CD4-positive, alpha-beta T cell treated with Interleukin-15 for 1 hour (primary cell): Measurements from ENCODE around the gene DPP6.

ENCODE experiments used
- DNase-seq: peaks from one replicate; pipeline ENCODE4 v3.0.0-alpha.2; 2020

The DPP6 gene

DNA sequence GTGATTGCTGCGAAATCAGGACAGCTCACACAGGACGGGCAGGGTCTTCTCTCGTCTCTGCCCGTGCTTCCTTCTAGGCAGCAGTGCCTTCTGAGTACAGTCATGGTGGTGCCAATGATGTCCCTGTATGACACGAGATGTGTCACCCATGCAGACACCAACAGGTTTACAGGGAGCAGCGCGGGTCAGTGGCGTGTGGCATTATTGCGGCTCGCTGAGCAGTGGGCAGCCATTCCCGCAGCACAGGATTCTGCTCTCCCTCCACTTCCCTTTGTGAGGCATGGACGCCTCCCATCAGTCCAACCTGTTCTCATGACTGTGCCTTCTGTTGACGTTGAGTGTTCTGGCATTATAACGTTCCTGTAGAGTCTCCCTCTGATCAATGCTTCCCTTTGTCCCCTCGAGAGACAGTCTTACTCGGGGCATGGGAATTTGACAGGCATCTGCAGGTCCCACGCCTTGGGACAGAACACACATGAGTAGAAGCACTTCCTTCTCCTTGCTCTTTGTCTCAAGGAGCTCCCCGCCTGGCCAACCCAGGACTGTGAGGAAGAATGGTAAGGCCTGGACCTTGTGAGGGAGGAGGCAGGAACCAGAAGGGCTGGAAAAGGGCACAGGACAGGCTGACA, 731.2 kb downstream of the DPP6 start:
- no peak for DNase-seq

DNA sequence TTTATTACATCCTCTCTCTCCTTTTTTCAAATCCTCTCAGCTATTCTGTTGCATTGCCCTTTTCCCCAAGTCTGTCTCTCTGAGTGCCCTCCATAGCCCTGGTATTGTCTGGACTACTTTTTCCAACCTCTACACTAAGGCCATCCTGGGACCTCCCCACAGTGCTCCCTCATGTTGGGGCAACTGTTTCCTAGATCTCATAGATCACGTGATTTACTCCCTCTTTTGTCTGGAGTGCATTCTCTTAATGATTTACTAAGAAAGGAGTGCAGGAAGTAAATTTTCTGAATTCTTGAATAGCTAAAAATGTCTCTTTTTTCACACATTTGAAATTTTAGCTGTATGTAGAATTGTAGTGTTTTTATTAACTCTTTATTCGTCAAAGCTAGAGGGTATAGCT, 733.7 kb downstream of the DPP6 start:
- no peak for DNase-seq

DNA sequence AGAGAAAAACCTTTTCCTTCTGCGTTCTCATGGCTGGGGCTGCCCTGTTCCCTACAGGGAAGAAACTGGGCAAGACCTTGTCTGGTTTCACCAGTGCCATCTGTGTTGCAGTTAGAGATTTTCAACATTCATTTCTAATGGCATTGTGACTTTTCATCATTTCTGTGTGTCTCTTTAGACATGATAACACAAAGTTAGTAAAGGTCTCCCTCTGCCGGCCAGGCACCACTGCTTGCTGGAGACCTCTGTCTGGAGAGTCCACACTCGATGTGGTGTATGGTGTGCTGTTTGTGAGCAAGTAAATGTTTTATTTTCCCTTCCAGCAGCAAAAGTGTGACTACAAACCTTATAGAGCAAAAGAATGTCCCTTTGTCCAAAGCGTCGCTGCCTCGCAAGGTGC, 737.2 kb downstream of the DPP6 start:
- DNase-seq, result no peak

DNA sequence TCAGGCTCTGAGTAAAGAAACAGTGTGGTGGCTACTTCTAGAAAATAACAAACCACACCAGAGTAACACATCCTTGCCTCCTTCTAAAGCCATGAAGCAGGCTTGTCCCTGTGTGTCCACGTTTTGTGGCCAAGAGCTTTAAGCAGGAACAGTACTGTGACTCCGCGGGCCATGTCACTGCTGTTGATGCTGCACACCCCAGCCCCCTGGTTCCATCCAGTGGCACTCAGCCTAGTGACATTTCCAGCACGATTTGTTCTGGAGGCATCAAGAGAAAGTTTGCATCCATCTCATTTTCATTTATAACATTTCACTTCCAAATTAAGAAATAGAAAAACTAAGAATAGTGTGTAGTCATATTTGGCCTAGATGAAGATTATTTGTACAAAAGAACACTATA, 739.4 kb downstream of the DPP6 start:
- DNase-seq, result no peak

DNA sequence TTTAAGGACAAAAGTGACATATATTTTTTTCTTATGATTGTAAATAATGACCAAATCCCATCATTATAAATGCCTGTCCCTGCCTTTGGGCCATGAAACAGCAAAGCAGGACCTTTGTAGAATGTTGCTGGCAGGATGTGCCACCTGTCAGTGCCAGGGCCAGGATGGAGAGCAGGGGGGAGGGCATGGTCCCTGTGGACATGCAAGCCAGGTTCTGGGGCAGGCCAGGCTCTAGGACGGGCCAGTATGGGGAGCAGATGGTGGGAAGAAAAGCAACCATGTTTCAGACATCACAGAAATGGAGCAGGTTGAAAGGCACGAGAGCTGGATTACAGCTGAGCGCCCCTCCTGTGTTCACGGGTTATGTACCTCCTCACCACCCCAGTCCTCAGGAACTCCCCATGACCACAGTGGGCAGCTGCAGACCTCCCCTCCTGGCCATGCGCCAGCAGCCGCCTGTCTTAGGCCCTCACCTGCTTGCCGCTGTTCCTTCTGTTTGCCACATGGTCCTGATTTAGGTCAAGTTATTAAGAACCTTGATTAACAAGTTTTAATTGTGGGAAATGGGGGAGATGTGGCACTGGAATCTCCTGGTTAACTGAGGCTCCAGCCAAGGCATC, 740.3 kb downstream of the DPP6 start:
- DNase-seq, result no peak

DNA sequence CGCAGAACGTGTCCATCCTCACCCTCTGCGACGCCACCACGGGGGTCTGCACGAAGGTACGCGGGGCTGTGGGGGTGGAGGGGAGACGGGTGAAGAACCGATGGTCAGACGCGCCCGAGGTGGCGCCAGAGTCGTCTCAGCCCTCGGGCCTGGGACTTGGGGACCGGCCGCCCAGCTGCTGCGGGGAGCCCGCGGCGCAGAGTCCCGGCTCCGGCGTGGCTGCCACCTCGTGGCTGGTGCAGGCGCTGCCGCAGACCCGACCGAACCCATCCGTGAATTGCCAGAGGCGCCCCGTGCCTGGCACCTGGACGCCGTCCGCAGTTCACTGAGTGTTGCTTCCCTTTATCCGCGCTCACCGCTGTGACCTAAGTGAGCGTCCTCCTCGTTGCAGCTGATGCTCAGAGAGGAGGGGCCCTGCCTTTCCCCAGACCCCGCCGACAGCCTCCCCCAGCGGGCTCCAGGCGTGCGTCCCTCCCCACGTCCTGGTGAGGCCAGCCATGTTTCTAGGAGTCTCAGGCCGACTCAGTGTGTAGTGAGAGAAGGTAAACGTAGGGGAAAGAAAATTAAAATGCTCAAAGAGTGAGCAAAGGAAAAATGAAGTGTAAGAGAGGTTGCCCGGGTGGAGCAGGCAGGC, 742.1 kb downstream of the DPP6 start:
- no peak for DNase-seq

DNA sequence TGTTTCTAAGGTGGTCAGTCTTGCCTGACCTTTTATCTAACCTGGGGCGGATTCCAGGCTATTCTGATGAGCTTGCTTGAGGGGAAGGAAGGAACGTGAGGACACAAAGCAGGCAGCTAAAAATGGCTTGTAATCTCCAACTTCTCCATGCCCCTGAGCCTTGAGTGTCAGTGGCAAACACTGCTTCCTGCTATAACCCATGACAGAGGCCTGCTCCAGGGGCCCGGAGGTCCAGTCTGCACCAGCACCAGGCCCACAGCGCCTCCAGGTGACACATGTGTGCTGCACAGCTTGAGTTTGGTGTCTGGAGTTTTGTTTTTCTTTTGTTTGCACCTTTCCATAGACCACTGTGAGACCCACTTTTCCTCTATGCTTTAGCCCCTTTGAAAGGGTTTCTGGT, 742.8 kb downstream of the DPP6 start:
- no peak for DNase-seq

DNA sequence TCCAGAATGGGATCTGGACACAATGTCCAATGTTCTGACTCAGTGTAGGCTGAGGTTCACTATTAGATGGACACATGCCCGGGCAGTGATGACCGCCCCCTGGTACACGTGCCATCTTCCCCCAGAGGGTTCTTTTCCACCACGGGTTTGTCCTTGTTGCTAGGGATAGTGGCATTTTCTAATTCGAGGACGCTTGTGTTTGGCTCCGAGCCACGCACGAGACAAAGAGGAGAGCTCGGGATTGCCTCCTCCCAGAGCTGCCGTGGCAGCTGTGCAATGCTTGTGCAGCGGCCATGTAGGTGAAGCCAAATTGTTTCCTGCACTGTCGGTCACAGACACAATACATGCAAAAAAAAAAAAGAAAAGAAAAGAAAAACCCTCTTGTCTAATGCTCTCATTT, 743.2 kb downstream of the DPP6 start:
- DNase-seq, result no peak

DNA sequence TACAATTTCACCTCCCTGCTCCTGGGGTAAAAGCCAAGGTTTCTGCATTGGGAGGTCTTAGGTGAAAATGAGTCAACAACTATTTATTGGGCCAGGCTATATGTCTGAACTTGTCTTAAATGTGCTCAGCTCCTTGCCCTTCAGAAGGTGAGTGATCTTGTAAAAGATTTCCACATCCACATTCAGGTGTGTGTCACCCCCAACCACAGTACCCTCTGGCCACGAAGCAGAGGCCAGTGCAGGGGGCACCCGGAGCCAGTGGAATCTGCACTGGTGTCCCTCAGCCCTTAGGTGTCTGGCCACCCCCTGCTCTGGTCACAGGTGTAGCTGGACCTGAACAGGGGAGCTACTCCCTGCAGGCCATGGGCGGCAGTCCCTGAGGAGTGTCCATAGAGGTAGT, 752.3 kb downstream of the DPP6 start:
- DNase-seq, result no peak

DNA sequence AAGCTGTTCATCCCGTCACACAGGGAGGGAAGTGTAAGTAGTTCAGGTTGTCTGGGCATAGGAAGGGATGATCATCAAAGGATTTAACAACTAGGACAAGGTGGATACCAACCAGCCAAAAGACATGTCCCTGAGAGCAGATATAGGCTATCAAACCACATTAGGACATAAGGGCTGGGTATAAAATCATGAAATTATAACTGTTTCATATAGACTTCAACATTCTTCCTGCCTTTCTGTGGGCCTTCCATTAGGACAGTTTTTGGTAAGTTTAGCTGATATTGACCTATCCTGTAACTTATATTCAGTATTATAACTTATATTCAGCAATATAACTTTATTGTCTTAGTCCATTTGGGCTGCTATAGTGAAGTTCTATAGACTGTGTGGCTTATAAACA, 759.8 kb downstream of the DPP6 start:
- DNase-seq, result no peak

DNA sequence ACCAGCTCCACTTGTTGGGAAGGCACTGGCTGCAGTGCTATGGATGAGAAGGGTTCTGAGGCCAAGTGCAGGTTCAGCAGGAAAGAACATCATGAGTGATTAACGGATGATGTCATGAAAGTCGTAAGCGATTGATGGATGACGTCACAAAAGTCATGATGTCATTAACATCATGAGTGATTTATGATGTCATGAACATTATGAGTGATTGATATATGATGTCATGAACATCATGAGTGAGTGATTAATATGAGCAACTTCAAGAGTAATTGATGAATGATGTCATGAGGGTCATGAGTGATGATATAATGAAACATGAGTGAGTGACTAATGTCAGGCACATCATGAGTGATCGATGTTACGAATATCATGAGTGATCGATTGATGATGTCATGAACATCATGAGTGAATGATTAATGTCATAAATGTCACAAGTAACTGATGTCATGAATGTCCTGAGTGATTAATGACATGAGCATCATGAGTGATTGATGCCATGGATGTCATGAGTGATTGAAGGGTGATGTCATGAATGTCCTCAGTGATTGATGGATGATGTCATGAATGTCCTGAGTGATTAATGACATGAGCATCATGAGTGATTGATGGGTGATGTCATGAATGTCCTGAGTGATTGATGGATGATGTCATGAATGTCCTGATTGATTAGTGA, 765.2 kb downstream of the DPP6 start:
- DNase-seq, result no peak

DNA sequence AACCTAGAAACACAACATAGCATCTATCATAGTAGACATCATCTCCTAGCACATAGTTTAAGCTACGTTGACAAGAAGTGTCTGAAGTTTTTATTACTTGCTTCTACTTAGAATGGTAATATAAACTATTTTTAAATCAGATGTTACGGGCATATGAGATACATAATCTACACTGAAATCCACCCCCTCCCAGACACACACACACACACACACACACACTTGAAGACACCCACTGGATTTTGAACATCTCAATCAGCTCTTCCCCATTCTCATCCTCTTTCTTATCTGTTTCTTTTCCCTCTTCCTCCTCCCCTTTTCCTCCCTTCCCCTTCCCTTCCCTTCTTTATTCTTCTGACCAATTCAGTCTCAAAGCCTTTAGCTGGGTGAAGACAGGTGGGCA, 774.8 kb downstream of the DPP6 start:
- no peak for DNase-seq

DNA sequence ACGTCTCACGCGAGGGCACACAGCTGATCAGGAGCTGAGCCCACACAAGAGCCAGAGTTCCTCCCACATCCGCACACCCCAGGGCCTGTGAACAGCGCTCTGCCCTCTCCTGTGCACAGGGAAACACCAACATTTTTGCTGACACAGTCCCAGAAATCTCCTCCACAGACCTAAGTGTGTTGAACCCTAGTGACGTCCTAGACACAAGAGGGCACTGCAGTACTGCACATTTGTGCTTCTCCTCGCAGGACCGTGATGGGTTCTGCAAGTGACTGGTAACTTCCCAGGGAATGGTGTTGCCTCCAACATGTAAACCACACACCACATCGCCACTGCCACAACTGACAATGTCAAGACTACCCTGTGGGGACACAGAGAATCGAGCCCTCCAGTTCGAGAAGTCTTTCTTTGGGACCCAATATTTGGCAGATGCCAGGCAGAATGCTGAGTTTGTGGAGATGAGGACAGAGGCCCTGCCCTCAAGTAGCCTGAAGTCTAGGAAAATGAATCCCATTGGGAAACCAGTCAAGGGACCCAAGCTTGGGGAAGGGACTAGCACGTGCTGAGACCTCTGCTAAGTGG, 780.5 kb downstream of the DPP6 start:
- DNase-seq, result no peak

DNA sequence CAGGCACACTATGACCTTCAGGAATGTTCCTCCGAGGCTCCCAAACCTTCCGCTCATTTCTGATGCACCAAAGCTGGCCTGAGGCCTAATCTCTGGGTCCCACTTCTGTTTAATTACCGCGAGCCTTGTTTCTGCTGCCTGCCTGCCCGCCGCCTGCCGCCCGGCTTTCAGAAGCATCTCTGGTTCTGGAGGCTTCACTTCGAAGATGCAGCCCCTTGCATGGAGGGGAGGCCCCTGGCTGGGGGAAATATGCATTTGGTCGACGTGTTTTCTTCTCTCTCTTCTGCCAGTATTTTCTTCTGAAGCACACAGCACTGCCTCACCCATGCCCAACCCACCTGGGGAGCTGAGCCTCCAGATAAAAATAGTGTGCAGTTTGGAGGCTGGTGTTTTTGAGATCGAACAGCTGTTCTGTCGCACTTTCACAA, 783.8 kb downstream of the DPP6 start:
- no peak for DNase-seq

DNA sequence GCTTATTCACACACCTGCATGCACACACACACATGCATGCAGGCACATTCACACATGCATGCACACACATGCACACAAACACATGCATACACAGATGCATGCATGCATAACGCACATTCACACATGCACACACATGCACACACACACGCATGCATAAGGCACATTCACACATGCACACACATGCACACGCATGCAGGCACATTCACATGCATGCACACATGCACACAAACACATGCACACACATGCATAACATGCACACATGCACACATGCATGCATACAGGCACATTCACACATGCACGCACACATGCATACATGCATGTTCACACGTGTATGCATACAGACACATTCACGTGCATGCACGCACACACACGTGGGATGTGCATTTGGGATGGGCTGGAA, 784.9 kb downstream of the DPP6 start:
- no peak for DNase-seq

DNA sequence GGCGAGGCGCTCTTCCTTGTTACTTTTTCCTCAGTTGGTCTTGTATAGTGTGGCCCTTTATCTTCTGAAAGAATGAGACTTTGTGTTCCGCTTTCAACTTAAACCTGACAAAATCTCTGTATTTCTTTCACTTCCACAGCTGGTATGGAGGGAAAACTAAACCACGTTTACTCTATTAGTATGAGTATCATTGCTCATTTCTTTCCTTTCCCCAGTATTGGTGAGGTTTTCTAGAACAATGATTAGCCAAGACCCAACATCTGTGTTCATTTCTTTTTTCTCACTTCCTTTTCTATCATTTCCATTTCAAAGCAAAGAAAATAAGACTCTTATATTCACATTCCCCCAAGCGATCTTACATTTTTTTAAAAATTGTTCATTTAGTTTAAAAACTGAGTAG, 785.4 kb downstream of the DPP6 start:
- DNase-seq, result no peak

DNA sequence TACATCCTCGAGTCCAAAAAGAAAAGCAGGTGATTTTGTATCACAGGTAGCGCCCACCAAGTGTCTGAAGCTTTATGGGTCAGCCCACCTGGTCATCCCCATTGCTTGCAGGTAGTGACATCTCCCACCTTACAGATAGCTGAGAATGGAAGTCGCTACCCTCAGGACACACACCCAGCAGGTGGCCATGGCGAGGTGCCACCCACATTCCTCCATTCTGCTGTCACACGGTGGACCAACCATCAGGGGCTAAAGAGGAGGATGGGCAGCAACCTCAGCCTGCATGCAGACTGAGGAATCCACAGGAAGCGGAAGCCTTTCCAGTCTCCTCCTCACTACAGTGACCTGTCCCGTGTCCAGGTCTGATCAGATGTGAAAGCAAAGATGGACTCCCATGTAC, 787.9 kb downstream of the DPP6 start:
- no peak for DNase-seq

DNA sequence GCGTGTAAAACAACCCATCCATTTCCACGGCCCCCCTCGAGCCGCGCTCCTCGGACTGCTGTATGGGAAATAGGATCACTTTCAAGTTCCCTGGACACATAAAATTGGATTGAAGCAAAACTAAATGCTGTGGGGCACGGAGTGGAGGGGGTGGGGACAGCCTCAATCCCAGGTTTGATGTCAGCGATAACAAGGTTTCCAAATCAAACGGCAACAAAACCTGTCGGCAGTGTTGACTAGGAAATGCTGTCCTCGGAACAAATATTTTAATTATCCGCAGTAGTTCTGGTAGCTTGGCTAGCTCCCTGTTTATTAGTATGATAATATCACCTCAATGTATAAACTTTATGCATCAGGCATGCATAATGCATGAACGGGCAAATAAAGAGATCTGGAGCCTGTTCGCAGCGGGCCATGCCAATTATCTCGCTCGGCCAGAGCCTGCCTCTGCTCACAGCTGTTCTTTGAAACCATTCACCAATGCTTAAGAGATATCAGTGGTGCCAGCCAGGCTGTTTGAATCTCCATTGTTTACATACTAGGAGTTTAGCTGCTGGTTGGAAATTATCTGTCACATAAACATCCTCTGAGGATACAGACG, 789.6 kb downstream of the DPP6 start:
- no peak for DNase-seq

DNA sequence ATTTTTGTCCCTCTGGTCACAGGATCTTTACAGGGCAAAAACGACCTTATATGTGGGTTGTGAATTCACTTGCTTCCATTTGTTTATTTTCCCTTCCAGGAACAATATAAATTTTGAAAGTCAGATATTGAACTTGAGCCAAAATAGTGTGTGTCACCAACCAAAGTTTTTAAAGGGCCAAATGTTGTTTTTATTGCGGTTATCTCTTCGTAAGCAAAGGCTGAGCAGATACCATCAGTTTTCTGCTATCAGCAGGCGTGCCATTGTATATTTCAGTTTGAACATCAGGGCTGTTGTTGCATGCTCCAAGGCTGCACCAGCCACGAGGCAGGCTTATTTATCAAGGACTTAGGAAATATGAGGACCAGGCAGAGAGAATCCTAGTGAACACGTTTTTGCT, 790.4 kb downstream of the DPP6 start:
- no peak for DNase-seq

DNA sequence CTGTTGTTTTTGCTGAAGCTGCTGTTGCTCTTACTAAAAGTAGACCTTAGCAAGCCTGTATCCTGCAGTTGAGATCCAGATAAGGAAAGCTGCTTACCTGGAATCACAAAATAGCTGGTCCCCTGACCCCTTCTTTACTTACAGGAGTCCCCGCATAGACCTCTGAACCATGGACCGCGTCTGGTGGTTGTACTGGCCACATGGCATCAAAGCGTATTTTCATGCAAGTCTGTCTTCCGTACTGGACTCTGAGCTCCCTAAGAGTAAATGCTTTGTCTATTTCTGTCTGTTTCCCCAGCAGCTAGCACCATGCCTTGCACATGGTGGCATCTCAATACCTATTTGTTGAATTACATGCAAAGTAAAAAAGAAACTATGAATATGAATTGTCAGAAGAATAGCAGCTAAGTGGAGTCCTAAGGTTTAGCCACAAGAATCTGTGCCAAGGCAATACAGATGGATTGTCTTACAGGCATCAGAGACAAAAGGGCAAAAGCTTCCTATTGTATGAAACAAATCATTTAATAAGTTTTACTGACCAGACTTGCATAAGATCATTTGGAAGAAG, 791.6 kb downstream of the DPP6 start:
- no peak for DNase-seq

DNA sequence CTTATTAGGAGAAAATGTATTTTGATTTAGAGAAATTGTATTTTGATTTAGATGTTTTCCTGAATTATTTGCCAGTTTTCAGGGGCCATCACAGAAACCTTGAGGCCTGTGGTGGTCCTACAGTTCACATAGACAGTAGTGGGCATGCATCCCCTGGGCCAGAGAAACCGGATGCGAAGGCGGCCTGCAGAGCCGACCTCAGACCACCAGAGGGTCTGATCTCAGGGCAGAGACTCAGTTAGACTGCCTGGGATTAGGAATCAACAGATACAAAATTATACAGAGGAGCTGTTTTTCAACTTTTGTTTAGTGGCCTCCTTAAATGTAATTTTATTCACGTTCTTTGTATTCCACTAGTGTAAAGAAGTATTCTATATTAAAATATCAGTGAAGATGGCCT, 792.3 kb downstream of the DPP6 start:
- no peak for DNase-seq

DNA sequence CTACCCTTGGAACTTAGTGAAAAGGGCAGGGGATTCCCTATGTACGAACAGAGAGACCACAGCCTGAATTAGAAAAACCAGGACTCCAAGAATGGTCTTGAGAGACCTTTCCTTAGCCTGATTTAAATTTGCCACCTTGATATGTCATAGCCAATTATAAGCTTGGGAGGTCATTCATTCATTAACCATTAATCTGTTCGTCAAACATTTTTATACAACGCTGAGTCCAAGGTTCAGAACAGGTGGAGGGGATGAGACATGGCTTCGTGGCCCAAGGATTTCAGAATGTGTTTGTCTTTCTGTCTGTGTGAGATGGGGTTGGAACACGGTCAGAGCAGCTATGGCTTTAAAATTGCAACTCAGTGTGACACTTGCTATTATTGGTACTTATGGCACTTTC, 792.8 kb downstream of the DPP6 start:
- no peak for DNase-seq

DNA sequence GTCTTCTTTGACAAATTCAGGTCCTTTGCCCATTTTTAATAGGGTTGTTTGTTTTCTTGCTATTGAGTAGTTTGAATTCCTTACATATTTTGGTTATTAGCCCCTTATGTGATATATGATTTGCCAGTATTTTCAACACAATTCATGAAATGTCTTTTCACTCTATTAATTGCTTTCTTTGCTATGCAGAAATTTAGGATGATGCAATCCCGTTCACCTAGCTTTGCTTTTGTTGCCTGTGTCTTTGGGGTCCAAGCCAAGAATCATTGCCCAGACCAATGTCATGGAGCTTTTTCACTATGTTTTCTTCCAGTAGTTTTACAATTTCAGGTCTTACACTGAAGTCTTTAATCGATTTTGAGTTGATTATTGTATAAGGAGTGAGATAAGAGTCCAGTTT, 796.3 kb downstream of the DPP6 start:
- DNase-seq, result no peak
